ENCODE data around the gene ABL1.

ABL1 gene

DNA sequence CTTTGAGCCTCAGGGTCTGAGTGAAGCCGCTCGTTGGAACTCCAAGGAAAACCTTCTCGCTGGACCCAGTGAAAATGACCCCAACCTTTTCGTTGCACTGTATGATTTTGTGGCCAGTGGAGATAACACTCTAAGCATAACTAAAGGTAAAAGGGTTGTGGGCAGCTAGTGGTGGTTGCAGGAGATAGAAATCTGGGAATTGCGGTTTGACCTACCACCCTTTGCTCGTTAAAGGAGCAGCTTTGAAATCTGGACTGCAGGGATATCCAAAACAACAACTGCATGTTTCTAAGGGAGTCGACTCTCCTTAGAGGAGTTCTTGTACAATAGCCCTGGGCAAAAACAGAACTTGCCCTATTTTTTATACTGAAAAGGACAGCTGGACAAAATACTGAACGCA lies 19.0 kb downstream of the ABL1 start:
- DNase-seq, result no peak

GRCh38 chr9:130854835-130855234 lies 19.8 kb downstream of the ABL1 start:
- no peak for DNase-seq

DNA sequence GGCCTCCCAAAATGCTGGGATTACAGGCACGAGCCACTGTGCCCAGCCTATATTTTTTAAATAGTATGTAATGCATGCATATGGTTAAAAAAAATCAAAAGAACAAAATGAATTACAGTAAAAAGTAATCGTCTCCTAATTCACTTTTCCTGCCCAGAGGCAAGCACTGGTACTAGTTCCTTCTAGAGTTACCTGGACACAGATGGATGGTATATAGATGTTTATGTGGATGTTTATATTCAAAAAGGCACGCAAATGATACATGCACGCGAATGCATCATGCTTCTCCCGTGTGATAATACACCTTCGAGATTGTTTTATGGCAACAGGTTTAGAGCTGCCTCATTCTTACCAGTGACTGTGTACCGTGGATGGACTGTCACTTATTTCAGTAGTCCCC lies 21.4 kb downstream of the ABL1 start:
- DNase-seq, result no peak

DNA sequence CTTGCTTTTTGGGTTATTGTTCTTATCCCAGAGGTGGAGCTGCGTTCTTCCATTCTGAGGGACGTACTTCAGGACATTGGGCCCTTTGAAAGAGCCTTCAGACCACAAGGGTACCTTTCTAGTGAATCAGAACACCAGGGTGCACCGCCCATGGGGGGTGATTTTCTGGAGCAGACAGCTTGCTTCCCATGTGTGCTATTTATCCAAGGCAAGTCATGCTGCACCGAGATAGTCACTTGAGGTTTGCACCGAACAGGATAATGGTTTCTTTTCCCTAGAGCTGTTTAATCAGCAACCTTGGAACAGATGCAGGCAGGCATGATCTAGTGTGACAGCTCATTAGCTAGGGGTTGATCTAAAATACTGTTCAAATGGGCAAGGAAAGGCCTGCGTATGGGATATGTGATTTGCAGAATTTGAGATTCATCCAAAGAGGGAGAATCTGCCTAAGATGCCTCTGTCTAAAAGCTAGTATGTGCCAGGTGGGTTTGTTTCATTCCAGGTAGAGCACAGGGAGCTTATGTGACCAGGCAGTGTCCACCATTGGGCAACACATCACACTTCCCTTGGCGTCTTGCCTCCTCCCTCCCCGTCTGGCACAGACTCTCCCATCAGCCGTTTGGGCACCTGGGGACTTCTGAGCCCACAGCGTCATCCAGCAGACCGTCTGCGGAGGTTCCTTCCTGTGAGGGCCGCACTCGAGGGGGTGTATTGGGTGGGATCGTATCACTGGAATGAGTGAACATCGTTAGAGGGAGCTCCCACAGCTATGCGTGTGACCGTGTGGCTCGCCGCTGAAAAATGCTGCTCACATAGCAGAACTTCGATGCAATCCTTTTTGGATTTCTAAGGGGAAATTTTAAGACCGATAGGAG lies 23.0 kb downstream of the ABL1 start:
- DNase-seq, result peak; percentile 77

DNA sequence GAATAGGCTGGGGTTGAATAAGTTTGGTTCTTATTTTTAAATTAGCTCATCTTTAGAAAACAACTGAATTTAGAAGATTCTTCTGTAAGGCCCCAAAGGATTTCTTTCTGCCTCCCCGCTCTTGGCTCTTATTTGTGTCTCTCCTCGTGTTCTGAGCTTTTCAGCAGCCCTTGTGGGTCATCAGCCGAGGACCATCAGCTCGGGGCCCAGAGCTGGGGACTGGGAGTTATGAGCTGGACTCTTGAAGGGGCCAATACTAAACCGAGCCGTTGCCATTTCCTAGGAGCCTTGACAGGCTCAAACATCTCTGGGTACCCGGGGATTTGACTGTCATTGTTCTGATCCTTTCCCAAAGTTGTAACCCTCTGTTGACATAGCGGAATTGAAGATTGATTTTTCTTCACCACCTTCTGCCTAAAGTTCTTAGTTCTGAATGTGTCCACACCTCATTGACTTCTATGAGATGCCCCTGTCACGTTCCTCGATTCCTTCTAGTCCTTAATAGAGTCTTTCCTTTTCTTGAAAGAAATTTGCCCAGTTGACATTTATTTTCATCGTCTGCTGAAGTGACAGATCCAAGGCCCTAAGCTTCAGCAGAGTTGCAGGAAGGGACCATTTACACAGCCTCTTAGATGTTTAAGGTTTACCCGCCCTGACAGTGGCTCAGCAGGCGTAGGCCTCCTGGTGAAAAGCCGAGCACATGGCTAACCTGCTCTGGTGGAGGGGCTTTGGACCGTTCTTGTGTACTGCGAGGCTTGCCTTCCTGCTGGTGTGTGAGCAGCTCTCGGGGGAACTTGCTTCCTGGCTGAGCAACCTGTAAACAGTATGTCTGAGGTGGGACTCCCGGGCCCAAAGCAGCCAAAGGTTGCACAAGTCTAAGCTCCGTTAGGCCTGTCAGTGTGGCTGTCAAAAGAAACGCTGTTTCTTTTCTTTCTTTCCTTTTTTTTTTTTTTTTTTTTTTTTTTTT lies 24.0 kb downstream of the ABL1 start:
- no peak for DNase-seq

DNA sequence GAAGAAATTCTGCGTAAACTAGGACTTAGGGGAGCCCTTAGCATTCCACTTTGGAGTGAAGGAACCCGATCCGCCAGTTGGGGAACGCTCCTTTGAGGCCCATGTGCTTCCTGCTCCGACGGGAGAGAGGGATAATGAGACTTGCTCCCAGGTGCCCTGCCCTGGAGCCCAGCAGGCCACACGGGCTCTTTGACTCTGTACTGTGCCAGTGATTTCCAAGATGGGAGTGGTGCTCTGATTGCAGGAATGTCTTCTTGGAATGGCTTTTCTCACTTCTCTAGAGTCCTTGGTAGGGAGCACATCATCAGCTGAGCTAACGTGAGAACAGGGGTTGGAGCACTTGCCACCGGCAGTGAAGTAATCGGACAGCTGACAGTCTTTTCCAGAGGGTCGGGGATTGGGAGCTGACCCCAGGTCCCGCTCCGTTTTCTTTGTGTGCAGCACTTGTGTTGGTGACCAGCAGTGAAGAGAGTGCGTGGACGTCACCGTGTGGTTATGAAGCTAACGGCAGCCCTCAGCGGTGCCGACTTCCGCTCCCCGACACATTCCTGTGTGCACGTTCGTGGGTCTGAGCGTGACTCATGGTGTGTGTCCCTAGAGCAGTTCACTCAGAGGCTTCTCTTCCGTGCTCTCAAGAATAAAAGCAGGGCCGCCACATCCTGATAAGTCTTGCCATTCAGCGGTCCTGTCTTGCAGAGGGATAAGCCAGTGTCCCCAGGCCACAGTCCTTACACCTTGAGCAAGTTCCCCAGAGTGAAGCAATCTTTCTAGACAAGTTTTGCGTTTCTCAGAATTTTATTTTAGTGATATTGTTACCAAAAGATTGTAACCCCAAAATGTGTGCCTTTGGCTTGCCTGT lies 25.6 kb downstream of the ABL1 start:
- DNase-seq, result no peak

GRCh38 chr9:130861372-130862180 lies 26.5 kb downstream of the ABL1 start:
- no peak for DNase-seq

GRCh38 chr9:130862217-130862616 lies 27.2 kb downstream of the ABL1 start:
- DNase-seq, result no peak

- DNase-seq, result no peak
Measured at GRCh38 chr9:130862747-130863146, 27.7 kb downstream of the ABL1 start.

- DNase-seq, result no peak
Measured at GRCh38 chr9:130864541-130864940, 29.5 kb downstream of the ABL1 start.

- DNase-seq, result no peak
Measured at GRCh38 chr9:130865921-130866320, 30.9 kb downstream of the ABL1 start.

DNA sequence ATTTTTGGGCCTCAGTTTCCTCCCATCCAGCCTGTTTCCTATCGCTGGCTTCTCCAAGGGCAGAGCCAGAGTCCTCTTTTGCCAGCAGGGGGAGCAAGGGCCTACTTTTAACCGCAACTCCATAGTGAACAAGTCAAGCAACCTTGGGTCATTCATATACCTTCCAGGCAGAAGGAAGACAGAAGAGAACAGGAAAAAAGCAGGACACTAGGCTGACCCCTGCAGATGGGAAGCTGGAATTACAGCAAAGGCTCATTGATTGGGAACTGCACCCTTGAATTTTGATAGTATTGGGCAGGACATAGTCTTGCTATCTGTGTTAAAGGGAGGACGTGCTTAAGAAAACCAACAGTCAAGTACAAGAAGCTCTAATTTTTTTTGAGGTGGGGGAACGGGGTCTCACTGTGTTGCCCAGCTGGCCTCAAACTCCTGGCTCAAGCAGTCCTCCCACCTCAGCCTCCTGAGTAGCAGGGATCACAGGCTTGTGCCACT lies 31.5 kb downstream of the ABL1 start:
- DNase-seq, result peak; percentile 92

DNA sequence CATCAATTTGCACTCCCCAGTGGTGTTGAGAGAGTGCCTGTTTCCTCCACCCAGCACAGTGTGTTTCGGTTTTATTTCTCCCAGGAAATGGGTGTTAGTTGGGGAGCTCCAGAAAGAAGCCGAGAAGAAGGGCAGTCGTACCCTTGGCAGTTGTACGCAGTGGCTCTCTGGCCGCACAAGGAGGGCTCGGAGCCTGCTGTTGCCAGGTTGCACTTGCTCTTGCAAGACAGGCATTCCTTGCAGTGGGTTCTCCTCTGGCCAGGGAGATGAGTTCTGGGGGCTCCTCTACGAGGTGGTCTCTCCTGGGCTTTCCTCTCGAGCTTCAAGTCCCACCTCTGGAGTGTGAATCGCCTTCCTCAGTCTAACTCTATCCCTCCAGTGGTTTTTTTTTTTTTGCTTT lies 32.5 kb downstream of the ABL1 start:
- no peak for DNase-seq

GRCh38 chr9:130868230-130868629 lies 33.2 kb downstream of the ABL1 start:
- peak; percentile 57 for DNase-seq

DNA sequence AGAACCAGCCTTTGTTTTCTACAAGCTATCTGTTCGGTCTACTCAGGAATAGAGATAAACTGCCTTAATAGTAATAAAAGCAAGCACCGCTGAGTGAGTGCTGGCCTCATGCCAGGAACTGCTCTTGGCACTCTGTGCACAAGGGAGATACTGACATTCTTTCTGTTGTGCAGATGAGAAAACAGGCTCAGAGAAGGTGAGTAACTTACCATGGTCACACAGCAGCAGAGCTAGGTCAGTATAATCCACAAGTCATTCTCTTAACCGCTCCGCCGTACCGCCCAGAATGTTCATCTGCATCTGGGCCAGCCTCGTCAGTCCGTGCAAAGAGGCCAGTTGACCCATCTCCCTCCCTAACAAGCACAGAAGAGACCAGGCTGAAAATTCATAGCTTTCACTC lies 34.2 kb downstream of the ABL1 start:
- peak; percentile 47 for DNase-seq

GRCh38 chr9:130870491-130871381 lies 35.7 kb downstream of the ABL1 start:
- peak; percentile 49 for DNase-seq

- DNase-seq, result no peak
Measured at GRCh38 chr9:130871395-130872062, 36.5 kb downstream of the ABL1 start.

DNA sequence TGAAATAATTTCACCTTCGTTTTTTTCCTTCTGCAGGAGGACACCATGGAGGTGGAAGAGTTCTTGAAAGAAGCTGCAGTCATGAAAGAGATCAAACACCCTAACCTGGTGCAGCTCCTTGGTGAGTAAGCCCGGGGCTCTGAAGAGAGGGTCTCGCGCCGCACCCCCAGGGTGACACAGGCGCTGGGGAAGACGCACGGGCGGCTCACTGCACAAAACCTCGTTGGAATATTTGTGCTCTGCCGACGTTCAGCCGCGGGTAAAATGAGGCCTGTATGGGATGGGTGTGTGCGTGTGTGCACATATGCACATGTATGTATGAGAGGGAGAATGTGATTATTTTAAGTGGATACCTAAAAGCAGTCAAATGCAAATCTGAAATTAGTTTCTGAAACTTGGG lies 37.0 kb downstream of the ABL1 start:
- no peak for DNase-seq

GRCh38 chr9:130872508-130872907 lies 37.5 kb downstream of the ABL1 start:
- DNase-seq, result no peak

- no peak for DNase-seq
Measured at GRCh38 chr9:130872912-130873503, 38.0 kb downstream of the ABL1 start.

Measured in NCI-H69 (cell line).